OCI-M2 (cell line): Measurements from ENCODE around the gene CELF5.

Experiments
- DNase-seq: peaks from one replicate; lab custom pipeline; 2025; ENCODE audit not compliant: unreplicated experiment; lab: John Stamatoyannopoulos, UW

CELF5 gene

GRCh38 chr19:3236272-3236671 is 11.8 kb downstream of the CELF5 start:
- DNase-seq: no peak

DNA sequence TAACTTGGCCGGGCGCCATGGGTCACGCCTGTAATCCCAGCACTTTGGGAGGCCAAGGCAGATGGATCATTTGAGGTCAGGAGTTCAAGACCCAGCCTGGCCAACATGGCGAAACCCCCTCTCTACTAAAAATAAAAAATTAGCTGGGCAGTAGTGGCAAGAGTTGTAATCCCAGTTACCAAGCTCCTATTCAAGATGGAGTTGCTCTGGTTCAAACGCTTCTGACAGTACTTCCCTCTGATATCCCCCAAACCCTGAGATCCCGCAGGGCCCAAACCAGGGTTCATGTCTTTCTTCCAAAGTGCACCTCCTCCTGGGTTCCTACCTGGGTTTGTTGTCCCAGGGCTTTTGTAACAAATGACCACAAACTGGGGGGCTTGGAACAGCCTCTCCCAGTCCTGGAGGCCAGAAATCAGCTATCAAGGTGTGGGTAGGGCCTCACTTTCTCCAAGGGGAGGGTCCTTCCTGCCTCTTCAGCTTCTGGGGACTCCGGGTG is 13.7 kb downstream of the CELF5 start:
- no peak for DNase-seq

- no peak for DNase-seq
These were observed 14.9 kb downstream of the CELF5 start for GRCh38 chr19:3239367-3239766.

GRCh38 chr19:3243819-3244700 is 19.6 kb downstream of the CELF5 start:
- no peak for DNase-seq

- DNase-seq: no peak
These were observed 20.6 kb downstream of the CELF5 start for GRCh38 chr19:3245050-3245449.

DNA sequence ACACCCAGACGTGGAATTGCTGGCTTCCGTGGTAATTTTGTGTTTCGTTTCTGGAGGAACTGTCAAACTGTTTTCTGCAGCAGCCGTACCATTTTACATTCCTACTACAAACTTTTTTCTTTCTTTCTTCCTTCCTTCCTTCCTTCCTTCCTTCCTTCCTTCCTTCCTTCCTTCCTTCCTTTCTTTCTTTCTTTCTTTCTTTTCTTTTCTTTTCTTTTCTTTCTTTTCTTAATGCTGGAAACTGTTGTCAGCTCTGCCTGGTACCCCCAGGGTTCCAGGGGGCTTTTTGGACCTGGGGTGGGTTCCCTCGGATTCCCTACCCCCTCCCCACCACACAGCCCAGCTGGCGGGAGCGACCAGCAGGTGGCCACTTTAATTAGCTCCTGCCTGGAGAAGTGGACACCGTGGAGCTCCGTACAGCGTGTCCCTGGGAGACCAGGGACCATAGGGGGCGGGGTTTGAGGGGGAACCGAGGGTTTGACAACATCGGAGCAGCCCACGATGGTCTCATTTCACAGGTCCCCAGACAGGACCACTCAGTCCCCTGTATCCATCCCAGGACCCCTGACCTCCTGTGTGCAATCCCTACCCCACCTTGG is 24.4 kb downstream of the CELF5 start:
- DNase-seq: no peak

DNA sequence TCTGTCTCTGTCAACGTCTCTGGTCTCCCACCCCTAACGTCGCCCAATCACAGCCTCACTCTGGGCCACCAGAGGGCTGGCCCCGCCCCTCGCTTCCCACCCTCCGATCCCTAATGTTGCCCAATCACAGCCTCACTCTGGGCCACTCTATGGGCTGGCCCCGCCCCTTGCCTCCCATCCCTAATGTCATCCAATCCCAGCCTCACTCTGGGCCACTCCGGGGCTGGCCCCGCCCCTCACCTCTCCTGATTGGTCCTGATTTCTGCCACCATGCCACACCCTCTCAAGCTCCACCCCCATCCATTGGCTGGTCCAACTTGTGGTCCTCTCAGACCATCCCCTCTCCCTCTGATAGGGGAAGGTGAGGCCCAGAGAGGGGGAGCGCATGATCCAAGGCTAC is 24.9 kb downstream of the CELF5 start:
- DNase-seq: no peak

DNA sequence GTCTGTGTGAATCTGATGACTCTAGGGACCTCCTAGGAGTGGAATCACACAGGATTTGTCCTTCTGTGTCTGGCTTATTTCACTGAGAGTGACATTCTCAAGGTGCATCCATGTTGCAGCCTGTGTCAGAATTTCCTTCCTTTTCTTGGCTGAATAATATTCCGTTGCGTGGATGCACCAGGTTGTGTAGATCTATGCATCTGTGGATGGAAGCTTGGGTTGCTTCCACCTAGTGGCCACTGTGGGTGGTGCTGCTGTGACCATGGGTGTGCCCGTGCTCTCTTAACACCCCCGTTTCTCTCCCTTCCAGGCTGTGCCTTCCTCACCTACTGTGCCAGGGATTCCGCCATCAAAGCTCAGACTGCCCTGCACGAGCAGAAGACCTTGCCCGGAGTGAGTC is 26.2 kb downstream of the CELF5 start:
- no peak for DNase-seq

DNA sequence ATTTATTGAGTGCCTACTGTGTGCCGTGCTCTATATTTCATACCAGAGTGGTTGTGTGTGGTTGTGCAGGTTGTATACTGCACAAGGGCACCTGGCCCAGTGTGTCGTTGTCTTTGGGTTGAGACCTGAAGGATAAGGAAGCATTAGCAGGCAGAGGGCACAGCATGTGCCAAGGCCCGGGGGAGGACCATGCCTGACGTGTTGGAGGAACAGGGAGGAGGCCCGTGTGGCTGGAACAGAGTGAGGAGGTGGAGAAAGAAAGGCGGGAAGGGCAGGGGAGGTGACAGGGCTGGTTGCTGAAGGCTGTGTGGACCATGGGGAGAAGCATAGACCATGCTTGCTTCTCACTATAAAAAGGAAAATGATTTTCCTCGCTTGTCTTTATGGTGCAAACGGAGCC is 26.8 kb downstream of the CELF5 start:
- DNase-seq: no peak

DNA sequence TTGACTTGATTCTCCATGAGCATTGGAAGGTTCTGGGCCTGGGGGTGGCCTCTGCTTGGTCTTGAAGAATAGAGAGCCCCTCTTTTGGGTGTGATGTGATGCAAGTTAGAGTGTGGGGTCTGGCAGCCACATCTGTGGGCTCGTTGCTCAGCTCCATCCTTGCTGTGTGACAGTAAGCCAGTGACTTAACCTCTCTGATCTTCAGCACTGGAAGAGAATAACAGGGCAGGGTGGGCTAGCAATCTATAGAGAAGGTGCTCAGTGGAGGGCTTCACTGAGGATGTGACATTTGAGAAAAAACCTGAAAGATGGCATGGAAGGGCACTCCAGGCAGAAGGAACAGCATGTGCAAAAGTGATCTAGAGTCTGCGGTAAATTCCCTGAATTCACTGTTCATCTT is 28.2 kb downstream of the CELF5 start:
- DNase-seq: no peak

DNA sequence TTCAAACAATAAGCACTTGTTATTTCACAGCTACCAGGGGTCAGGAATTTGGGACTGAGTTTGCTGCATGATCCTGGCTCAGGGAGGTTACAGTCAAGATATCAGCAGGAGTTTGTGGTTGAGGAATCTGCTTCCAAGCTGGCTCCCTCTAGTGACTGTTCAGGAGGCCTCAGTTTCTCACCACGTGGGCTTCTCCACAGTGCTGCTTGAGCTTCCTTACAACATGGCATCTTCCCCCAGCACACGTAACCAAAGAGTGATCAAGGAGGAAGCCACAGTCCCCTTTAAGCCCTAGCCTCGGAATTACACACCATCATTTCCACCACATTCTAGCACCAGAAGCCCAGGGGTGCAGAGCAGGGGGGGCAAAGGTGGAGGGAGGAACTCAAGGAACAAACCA is 28.8 kb downstream of the CELF5 start:
- DNase-seq: no peak

GRCh38 chr19:3254520-3254919 is 30.1 kb downstream of the CELF5 start:
- DNase-seq: no peak

DNA sequence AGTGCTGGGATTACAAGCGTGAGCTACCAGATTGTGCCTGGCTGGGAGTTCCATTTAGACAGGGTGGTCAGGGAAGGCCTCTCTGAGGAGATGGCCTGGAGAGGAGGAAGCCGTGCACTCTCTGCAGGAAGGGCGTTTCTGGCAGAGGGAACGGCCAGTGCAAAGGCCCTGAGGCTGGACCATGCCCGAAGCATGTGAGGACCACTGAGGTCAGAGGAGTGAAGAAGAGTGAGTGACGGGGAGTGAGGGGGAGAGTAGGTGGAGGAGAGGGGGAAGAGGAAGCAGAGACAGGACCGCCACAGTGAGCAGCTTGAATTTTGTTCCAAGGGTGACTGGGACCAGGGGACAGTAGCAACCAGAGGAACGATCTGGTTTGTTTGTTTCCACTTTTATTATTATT is 32.6 kb downstream of the CELF5 start:
- no peak for DNase-seq

DNA sequence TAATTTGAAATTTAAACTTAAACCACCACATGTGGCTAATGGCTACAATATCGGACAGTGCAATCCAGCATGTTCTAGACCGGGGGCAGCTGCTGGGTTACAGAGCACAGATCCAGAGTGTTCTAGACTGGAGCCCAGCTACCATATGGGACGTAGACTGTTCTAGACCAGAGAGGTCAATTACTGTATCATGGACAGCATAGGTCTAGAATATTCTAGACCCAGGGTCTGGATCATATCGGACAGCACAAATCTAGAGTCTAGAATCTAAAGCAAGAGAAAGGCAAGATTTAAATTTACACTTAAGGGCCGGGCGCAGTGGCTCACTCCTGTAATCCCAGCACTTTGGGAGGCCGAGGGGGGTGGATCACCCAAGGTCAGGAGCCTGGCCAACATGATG is 37.9 kb downstream of the CELF5 start:
- no peak for DNase-seq

DNA sequence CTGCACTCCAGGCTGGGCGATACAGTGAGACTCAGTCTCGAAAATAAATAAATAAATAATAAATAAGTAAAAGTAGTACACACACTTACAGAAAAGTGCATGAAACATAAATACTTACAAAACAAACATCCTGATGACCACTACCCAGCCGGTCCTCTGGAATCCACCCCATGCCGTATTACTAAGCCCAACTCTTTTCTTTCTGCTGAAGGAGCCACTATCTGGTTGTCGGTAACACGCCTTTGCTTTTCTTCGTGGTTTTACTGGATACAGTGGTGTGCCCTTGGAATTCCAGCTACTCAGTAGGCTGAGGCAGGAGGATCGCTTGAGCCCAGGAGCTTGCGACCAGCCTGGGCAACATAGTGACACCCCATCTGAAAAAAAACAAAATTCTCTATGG is 39.4 kb downstream of the CELF5 start:
- no peak for DNase-seq

GRCh38 chr19:3265432-3265831 is 41.0 kb downstream of the CELF5 start:
- no peak for DNase-seq

- no peak for DNase-seq
These were observed 41.7 kb downstream of the CELF5 start for GRCh38 chr19:3266092-3266693.

GRCh38 chr19:3266792-3267514 is 42.5 kb downstream of the CELF5 start:
- no peak for DNase-seq

GRCh38 chr19:3268326-3268725 is 43.9 kb downstream of the CELF5 start:
- DNase-seq: no peak

DNA sequence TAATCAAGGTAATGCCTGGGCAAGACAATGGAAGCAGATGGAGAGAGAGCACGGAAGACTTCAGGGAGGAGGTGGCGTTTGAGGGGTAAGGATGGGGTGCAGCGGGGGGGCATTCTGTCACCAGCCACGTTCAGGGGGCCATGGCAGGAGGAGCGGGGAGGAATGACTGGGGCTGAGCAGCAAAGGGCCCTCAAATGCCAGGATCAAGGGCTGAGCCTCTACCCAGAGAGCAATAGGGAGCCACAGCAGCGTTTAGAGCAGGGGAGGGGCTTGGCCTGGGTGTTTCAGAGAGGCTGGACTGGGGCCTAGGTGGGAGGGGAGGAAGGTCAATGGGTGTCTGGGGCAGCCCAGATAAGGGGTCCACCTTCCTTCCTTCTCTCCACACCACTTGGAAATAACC is 44.3 kb downstream of the CELF5 start:
- DNase-seq: no peak

- DNase-seq: no peak
These were observed 45.6 kb downstream of the CELF5 start for GRCh38 chr19:3269916-3270671.
